PFSK-1 (cell line): ENCODE data around the gene B3GAT2.

Experiments
- POLR2AphosphoS5 ChIP-seq: IDR thresholded peaks from 2 replicates; pipeline ENCODE4 v1.6.1; 2012; ENCODE audit warnings: low read depth, mild to moderate bottlenecking, control low read depth, low read length, moderate library complexity
- REST ChIP-seq, 2 experiments: IDR thresholded peaks; 2 replicates each; pipeline versions ENCODE4 v1.6.1 to v1.8.0; 2011 to 2012; ENCODE audit warnings: low read depth in 2 of 2, low read length in 2 of 2, control low read depth in 1 of 2, inconsistent platforms in 1 of 2, mild to moderate bottlenecking in 1 of 2, moderate library complexity in 1 of 2; ENCODE audit not compliant: insufficient read depth in 1 of 2

DNA sequence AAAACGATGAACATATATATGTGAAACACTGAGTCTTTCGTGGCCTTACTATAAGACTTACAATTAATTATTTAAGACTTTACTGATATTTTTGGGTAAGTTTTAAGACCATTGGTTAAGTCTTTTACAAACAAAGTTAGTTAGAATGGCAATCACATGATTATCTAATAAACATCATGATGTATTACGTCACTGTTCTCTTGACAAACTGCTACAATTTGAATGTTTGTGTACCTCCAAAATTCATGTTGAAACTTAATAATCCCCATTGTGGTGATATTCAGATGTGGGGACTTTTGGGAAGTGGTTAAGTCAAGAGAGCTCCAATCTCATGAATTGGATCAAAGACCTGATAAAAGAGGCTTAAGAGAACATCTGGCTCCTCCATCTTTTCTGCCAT is 25.9 kb upstream of the B3GAT2 start:
- no peak for TF ChIP-seq POLR2AphosphoS5
- TF ChIP-seq REST (IDR thresholded peaks at IDR 0.05; ENCODE audit: insufficient read depth in 1 of 2, low read depth in 2 of 2, low read length in 2 of 2) = no peak
